CD4-positive, alpha-beta T cell treated with Interleukin-17A for 4 hours (primary cell): ENCODE results near the gene MYO1B.

Experiments used
- DNase-seq: peaks from one replicate; pipeline ENCODE4 v3.0.0-alpha.2; 2020; ENCODE audit warnings: mixed read lengths

MYO1B gene

GRCh38 chr2:191327484-191327883 lies 82.3 kb downstream of the MYO1B start:
- no peak for DNase-seq

- DNase-seq: no peak
Measured at GRCh38 chr2:191328150-191328809, 83.1 kb downstream of the MYO1B start.

- DNase-seq: no peak
Measured at GRCh38 chr2:191329841-191330240, 84.6 kb downstream of the MYO1B start.

GRCh38 chr2:191333911-191334357 lies 88.7 kb downstream of the MYO1B start:
- no peak for DNase-seq

- DNase-seq: no peak
Measured at GRCh38 chr2:191335875-191336464, 90.8 kb downstream of the MYO1B start.

GRCh38 chr2:191341436-191341835 lies 96.2 kb downstream of the MYO1B start:
- no peak for DNase-seq

- DNase-seq: no peak
Measured at GRCh38 chr2:191343796-191344338, 98.7 kb downstream of the MYO1B start.

- no peak for DNase-seq
Measured at GRCh38 chr2:191345788-191346187, 100.6 kb downstream of the MYO1B start.

GRCh38 chr2:191347154-191347553 lies 102.0 kb downstream of the MYO1B start:
- DNase-seq: no peak

- no peak for DNase-seq
Measured at GRCh38 chr2:191347881-191348280, 102.7 kb downstream of the MYO1B start.

GRCh38 chr2:191349990-191350389 lies 104.8 kb downstream of the MYO1B start:
- DNase-seq: no peak

GRCh38 chr2:191350826-191351225 lies 105.6 kb downstream of the MYO1B start:
- no peak for DNase-seq

GRCh38 chr2:191351298-191351697 lies 106.1 kb downstream of the MYO1B start:
- DNase-seq: no peak

- DNase-seq: no peak
Measured at GRCh38 chr2:191351921-191352320, 106.7 kb downstream of the MYO1B start.

GRCh38 chr2:191352536-191352935 lies 107.3 kb downstream of the MYO1B start:
- DNase-seq: no peak

- DNase-seq: no peak
Measured at GRCh38 chr2:191355170-191355758, 110.1 kb downstream of the MYO1B start.

GRCh38 chr2:191357678-191358077 lies 112.5 kb downstream of the MYO1B start:
- DNase-seq: no peak

- DNase-seq: no peak
Measured at GRCh38 chr2:191358325-191359025, 113.3 kb downstream of the MYO1B start.

- no peak for DNase-seq
Measured at GRCh38 chr2:191359133-191359532, 113.9 kb downstream of the MYO1B start.

- DNase-seq: no peak
Measured at GRCh38 chr2:191360918-191361317, 115.7 kb downstream of the MYO1B start.

- DNase-seq: no peak
Measured at GRCh38 chr2:191362841-191363240, 117.6 kb downstream of the MYO1B start.

- DNase-seq: no peak
Measured at GRCh38 chr2:191363267-191363666, 118.1 kb downstream of the MYO1B start.

GRCh38 chr2:191365089-191365488 lies 119.9 kb downstream of the MYO1B start:
- DNase-seq: no peak
